SK-N-SH (cell line): ENCODE measurements around the gene SLC15A1. TPM values are rescaled to one million over a fixed set of nuclear protein-coding genes. Genes with fewer than 3 reads are reported as not detected.

ENCODE experiments used
- CTCF ChIA-PET: fragments of 300-600, 350-600 bp; formaldehyde crosslinking; extraction: SDS; loops from one replicate; lab custom pipeline; 2021; lab: Yijun Ruan, JAX
- POLR2A ChIA-PET: fragments of 350-600 bp; sonication (Branson Sonifier 250); formaldehyde crosslinking; extraction: SDS; loops from one replicate; lab custom pipeline; 2020; ENCODE audit warnings: antibody characterized with exemption, inconsistent platforms; lab: Yijun Ruan, JAX
- DNase-seq: peaks from one replicate; pipeline ENCODE4 v3.0.0; 2012
- H2AFZ ChIP-seq: fragments of 200-600 bp; sonication (generic); 2 replicates; pipeline ENCODE4 v1.8.1; 2016; ENCODE audit warnings: antibody characterized with exemption, mild to moderate bottlenecking, low read depth
- H3F3A ChIP-seq: fragments of 200-600 bp; sonication (generic); replicated peaks from 2 replicates; pipeline ENCODE3; 2016; ENCODE audit warnings: antibody characterized with exemption, mild to moderate bottlenecking; ENCODE audit not compliant: insufficient read depth
- H3K27ac ChIP-seq, 2 experiments: fragments of 200-500 bp in 1 of 2; fragments of 200-600 bp in 1 of 2; sonication (Bioruptor generic) in 1 of 2; sonication (generic), shearing (Covaris generic) in 1 of 2; 2 replicates each; pipeline versions ENCODE4 v1.5.1 to v1.6.1; 2014 to 2016; ENCODE audit warnings: low read depth in 2 of 2, inconsistent platforms in 1 of 2, low read length in 1 of 2, mild to moderate bottlenecking in 1 of 2, mixed read lengths in 1 of 2
- H3K27me3 ChIP-seq: fragments of 200-600 bp; sonication (generic), shearing (Covaris generic); 2 replicates; pipeline ENCODE4 v1.6.1; 2016; ENCODE audit warnings: mixed run types; ENCODE audit not compliant: insufficient read depth
- H3K36me3 ChIP-seq, 2 experiments: fragments of 200-500 bp in 1 of 2; fragments of 200-600 bp in 1 of 2; sonication (Bioruptor generic) in 1 of 2; sonication (generic) in 1 of 2; replicated peaks in 1 of 2; 2 replicates each; pipeline versions ENCODE3 to v1.5.1; 2014 to 2016; ENCODE audit warnings: low read length in 1 of 2, mild to moderate bottlenecking in 1 of 2; ENCODE audit not compliant: insufficient read depth in 2 of 2, control insufficient read depth in 1 of 2
- H3K4me1 ChIP-seq, 2 experiments: fragments of 200-500 bp in 1 of 2; fragments of 200-600 bp in 1 of 2; sonication (Bioruptor generic) in 1 of 2; sonication (generic), shearing (Covaris generic) in 1 of 2; 2 replicates each; pipeline versions ENCODE4 v1.5.1 to v1.6.1; 2014 to 2016; ENCODE audit warnings: low read depth in 1 of 2, low read length in 1 of 2, mixed run types in 1 of 2; ENCODE audit not compliant: insufficient read depth in 2 of 2, control insufficient read depth in 1 of 2
- H3K4me2 ChIP-seq: fragments of 200-600 bp; sonication (generic), shearing (Covaris generic); 2 replicates; pipeline ENCODE4 v1.6.1; 2017; ENCODE audit warnings: mixed run types
- H3K4me3 ChIP-seq, 2 experiments: fragments of 200-500 bp in 1 of 2; fragments of 200-600 bp in 1 of 2; sonication (Bioruptor generic) in 1 of 2; sonication (generic), shearing (Covaris generic) in 1 of 2; 2 replicates each; pipeline versions ENCODE4 v1.5.1 to v1.8.1; 2014 to 2016; ENCODE audit warnings: low read depth in 2 of 2, inconsistent platforms in 1 of 2, low read length in 1 of 2, mild to moderate bottlenecking in 1 of 2, mixed read lengths in 1 of 2, moderate library complexity in 1 of 2
- H3K79me2 ChIP-seq: fragments of 200-600 bp; sonication (generic); 2 replicates; pipeline ENCODE4 v1.8.1; 2017; ENCODE audit warnings: mild to moderate bottlenecking; ENCODE audit not compliant: insufficient read depth
- H3K9ac ChIP-seq: fragments of 200-600 bp; sonication (generic); 2 replicates; pipeline ENCODE4 v1.6.1; 2017; ENCODE audit warnings: mixed run types
- H3K9me2 ChIP-seq: fragments of 200-600 bp; sonication (generic); 2 replicates; pipeline ENCODE4 v1.6.1; 2017; ENCODE audit warnings: mixed run types
- H3K9me3 ChIP-seq: fragments of 200-600 bp; sonication (generic); 2 replicates; pipeline ENCODE4 v1.6.1; 2017; ENCODE audit warnings: mixed run types, mild to moderate bottlenecking, moderate library complexity
- H4K20me1 ChIP-seq: fragments of 200-600 bp; sonication (generic); 2 replicates; pipeline ENCODE4 v1.6.1; 2017; ENCODE audit warnings: mild to moderate bottlenecking, mixed run types; ENCODE audit not compliant: insufficient read depth
- ELF1 ChIP-seq: IDR thresholded peaks from 2 replicates; pipeline ENCODE4 v1.4.0; 2012
- EP300 ChIP-seq, 2 experiments: IDR thresholded peaks; 2 replicates each; pipeline versions ENCODE4 v1.4.0 to v1.6.1; 2012; ENCODE audit warnings: borderline replicate concordance in 1 of 2, low read depth in 1 of 2, low read length in 1 of 2
- FOSL2 ChIP-seq: IDR thresholded peaks from 2 replicates; pipeline ENCODE4 v1.4.0; 2012; ENCODE audit warnings: low read depth, mild to moderate bottlenecking, moderate library complexity, borderline replicate concordance
- JUND ChIP-seq: IDR thresholded peaks from 2 replicates; pipeline ENCODE4 v1.4.0; 2012
- MAX ChIP-seq: IDR thresholded peaks from 2 replicates; pipeline ENCODE4 v1.4.0; 2012; ENCODE audit warnings: low read depth
- PBX3 ChIP-seq: IDR thresholded peaks from 2 replicates; pipeline ENCODE4; 2012
- RAD21 ChIP-seq: IDR thresholded peaks from 2 replicates; pipeline ENCODE4 v1.6.1; 2012; ENCODE audit warnings: mild to moderate bottlenecking, low read length
- REST ChIP-seq: IDR thresholded peaks from 2 replicates; pipeline ENCODE4 v1.6.1; 2012; ENCODE audit warnings: mild to moderate bottlenecking, low read depth, low read length, moderate library complexity
- RXRA ChIP-seq: IDR thresholded peaks from 2 replicates; pipeline ENCODE4 v1.4.0; 2012; ENCODE audit warnings: low read depth, mild to moderate bottlenecking, borderline replicate concordance
- SMC3 ChIP-seq: IDR thresholded peaks from 2 replicates; pipeline ENCODE4 v1.6.1; 2012; ENCODE audit warnings: low read depth, low read length, improper control_type of control experiment
- TCF12 ChIP-seq: IDR thresholded peaks from 2 replicates; pipeline ENCODE4 v1.4.0; 2012
- USF1 ChIP-seq: IDR thresholded peaks from 2 replicates; pipeline ENCODE4 v1.4.0; 2012; ENCODE audit warnings: low read depth, borderline replicate concordance
- WGBS: methylation state at CpG from one replicate; pipeline ENCODE4 v1.1.6; 2017; ENCODE audit warnings: low lambda C conversion rate; 5-methylcytosine and 5-hydroxymethylcytosine counted together
- polyA plus RNA-seq, 3 experiments: library from polyadenylated mRNA; depleted of rRNA; stranded (reverse); fragments of >200 nt; gene quantifications; 2 replicates each; pipeline ENCODE4 v1.2.3, GENCODE V29; 2012

Gene SLC15A1
- polyA plus RNA-seq, 1 of the 3 experiments (the other 2 are of a cell fraction), result not detected

- TF ChIP-seq USF1 (no peak), RXRA (no peak), MAX (no peak), TCF12 (no peak), SMC3 (no peak), PBX3 (no peak), ELF1 (no peak), EP300 (IDR thresholded peaks at IDR 0.05; ENCODE audit: borderline replicate concordance in 1 of 2, low read depth in 1 of 2, low read length in 1 of 2) (no peak), REST (no peak), RAD21 (no peak)
Observed at GRCh38 chr13:98776644-98777043, 24.2 kb upstream of the SLC15A1 start (continued).

GRCh38 chr13:98775844-98776598, 23.5 kb upstream of the SLC15A1 start:
- ChIA-PET CTCF (no interaction called here), POLR2A (no interaction called here)
- 68% methylated on average over 21 of the region's 22 CpGs for WGBS
- Histone ChIP-seq H3K27ac (no peak overlapping the region), H3K36me3 (no peaks in the 10 kb centered on the region), H4K20me1 (no peaks in the 10 kb centered on the region), H3K4me3 (no peak overlapping the region), H3K4me1 (no peaks in the 10 kb centered on the region; a peak in 1 of 4 replicates), H2AFZ (peak overlapping the region; percentile 58; the same call in 1 of the 2 replicates), H3K27me3 (no peaks in the 10 kb centered on the region), H3K4me2 (no peak overlapping the region; the same call in 1 of the 2 replicates), H3K9me2 (no peaks in the 10 kb centered on the region), H3F3A (no peaks in the 10 kb centered on the region), H3K79me2 (no peaks in the 10 kb centered on the region), H3K9me3 (no peaks in the 10 kb centered on the region), H3K9ac (no peak overlapping the region)
- DNase-seq, result no peak
- TF ChIP-seq FOSL2, result peak; percentile 64
- peak; percentile 40; the same call in 1 of the 2 replicates for TF ChIP-seq PBX3
- peak; percentile 55 for TF ChIP-seq JUND
- TF ChIP-seq SMC3, result no peak
